Endothelial cell (in vitro differentiated cells): ENCODE measurements around the gene CALB2. TPM values are rescaled to one million over a fixed set of nuclear protein-coding genes. Genes with fewer than 3 reads are reported as not detected.
"Not testable (repeated sequence)": the region's sequence is repeated elsewhere in the genome, so short reads cannot be mapped to it uniquely, and the experiment has no call there.

ENCODE experiments used
- DNase-seq: peaks from one replicate; pipeline ENCODE4 v3.0.0; 2021; ENCODE audit warnings: low spot score
- H3K27ac Mint-ChIP-seq: one replicate; pipeline ENCODE4 v1.8.0; 2021; ENCODE audit warnings: mixed read lengths, inconsistent platforms; ENCODE audit not compliant: unreplicated experiment
- H3K27me3 Mint-ChIP-seq: one replicate; pipeline ENCODE4 v1.8.0; 2021; ENCODE audit warnings: mild to moderate bottlenecking, moderate library complexity, mixed read lengths, inconsistent platforms; ENCODE audit not compliant: unreplicated experiment
- H3K36me3 Mint-ChIP-seq: one replicate; pipeline ENCODE4 v1.8.0; 2021; ENCODE audit warnings: mild to moderate bottlenecking, low read depth, mixed read lengths, inconsistent platforms; ENCODE audit not compliant: unreplicated experiment
- H3K4me1 Mint-ChIP-seq: one replicate; pipeline ENCODE4 v1.8.0; 2021; ENCODE audit warnings: mild to moderate bottlenecking, mixed read lengths, inconsistent platforms; ENCODE audit not compliant: unreplicated experiment
- H3K4me3 Mint-ChIP-seq: one replicate; pipeline ENCODE4 v1.8.0; 2021; ENCODE audit warnings: mild to moderate bottlenecking, mixed read lengths, inconsistent platforms; ENCODE audit not compliant: unreplicated experiment
- H3K9me3 Mint-ChIP-seq: one replicate; pipeline ENCODE4 v1.8.0; 2021; ENCODE audit warnings: mixed read lengths, inconsistent platforms; ENCODE audit not compliant: unreplicated experiment
- long read RNA-seq: library from polyadenylated mRNA; unstranded; transcript quantifications from one replicate; pipeline ENCODE4 v2.0.0, GENCODE V29; 2020; ENCODE audit not compliant: unreplicated experiment
- total RNA-seq: library from RNA; stranded (reverse); fragmentation: NEBNext Ultra II Directional; extraction: Animal tissue kit (Norgen Biotek cat#: 25700); gene quantifications from one replicate; pipeline ENCODE4 v1.2.1, GENCODE V29; 2021; ENCODE audit not compliant: unreplicated experiment
- TF ChIP-seq, protein P1 (sequence below): fragments of 200-600 bp; sonication (generic); IDR thresholded peaks from one replicate; pipeline ENCODE4 v1.5.0; 2021; ENCODE audit warnings: antibody characterized with exemption; ENCODE audit not compliant: unreplicated experiment

The CALB2 gene, protein sequence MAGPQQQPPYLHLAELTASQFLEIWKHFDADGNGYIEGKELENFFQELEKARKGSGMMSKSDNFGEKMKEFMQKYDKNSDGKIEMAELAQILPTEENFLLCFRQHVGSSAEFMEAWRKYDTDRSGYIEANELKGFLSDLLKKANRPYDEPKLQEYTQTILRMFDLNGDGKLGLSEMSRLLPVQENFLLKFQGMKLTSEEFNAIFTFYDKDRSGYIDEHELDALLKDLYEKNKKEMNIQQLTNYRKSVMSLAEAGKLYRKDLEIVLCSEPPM
- 12.9 TPM for total RNA-seq
- long read RNA-seq, transcript CALB2-201 (11 exons, 1,466 nt): major isoform, 8 of 14 reads
- long read RNA-seq, partial matches to known transcripts: 6 of 14 reads
- long read RNA-seq, other reads (novel, unspliced or antisense): 0 of 14 reads

DNA sequence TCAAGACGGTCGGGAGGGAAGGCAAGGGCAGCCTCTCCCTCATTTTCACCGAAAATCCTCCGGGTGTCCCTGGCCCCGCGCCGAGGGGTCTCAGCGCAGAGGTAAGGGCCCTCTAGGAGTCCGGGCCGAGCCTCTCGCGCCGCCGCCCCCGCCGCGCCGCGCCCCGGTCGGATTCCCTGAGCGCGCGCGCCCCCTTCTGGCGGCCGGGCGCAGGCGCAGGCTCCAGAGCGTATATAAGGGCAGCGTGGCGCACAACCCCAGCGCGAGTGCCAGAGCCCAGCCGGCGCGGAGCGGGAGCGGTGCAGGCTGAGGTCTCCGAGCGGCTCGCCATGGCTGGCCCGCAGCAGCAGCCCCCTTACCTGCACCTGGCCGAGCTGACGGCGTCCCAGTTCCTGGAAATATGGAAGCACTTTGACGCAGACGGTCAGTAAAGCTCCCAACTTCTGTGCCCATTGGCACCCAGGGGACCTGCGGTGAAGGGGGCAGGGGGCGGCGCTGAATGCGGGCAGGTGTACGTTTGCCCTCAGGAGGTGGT is at the start of gene CALB2:
Gene CALB2, plus strand, starts transcription at position 260 of the 535 bp plus-strand sequence. Its CDS starts 70 bp downstream, at position 330.
- Mint-ChIP-seq H3K27me3 (peaks cover 4% of the 10 kb centered on the region), H3K9me3 (no peaks in the 10 kb centered on the region), H3K36me3 (no peaks in the 10 kb centered on the region), H3K4me3 (no peak within 1 kb of the TSS), H3K27ac (no peak within 1 kb of the TSS), H3K4me1 (no peaks in the 10 kb centered on the region)
- TF ChIP-seq, protein P1, sequence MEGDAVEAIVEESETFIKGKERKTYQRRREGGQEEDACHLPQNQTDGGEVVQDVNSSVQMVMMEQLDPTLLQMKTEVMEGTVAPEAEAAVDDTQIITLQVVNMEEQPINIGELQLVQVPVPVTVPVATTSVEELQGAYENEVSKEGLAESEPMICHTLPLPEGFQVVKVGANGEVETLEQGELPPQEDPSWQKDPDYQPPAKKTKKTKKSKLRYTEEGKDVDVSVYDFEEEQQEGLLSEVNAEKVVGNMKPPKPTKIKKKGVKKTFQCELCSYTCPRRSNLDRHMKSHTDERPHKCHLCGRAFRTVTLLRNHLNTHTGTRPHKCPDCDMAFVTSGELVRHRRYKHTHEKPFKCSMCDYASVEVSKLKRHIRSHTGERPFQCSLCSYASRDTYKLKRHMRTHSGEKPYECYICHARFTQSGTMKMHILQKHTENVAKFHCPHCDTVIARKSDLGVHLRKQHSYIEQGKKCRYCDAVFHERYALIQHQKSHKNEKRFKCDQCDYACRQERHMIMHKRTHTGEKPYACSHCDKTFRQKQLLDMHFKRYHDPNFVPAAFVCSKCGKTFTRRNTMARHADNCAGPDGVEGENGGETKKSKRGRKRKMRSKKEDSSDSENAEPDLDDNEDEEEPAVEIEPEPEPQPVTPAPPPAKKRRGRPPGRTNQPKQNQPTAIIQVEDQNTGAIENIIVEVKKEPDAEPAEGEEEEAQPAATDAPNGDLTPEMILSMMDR: peak; percentile 100
- DNase-seq: peak; percentile 89

DNA sequence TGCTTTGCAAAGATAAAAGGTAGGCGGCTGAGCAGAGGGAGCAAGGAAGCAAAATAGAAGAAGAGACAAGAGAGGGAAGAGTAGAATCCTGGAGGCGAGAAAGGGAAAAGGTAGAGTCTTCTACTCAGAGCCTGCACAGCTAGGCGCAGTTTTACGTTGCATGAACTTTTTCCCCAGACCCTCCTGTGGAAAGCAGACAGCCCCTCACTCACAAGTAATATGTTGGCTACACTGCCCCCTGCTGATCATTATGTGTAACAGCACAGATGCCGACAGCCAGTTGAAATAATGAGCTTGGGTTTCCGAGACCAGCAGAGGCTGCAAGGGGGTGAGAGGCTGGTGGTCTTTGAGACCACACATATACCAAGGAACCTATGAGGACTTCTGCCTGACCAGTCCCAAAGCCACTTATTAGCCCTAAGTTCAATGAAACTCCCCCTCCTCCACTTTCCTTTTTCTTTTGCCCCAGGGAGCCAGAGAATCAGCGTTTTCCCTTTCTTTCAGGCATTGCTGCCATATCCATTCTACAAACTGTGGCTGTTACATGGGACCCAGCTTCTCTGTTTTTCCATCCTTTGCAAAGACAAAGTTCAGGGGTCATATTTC is 46.9 kb upstream of the CALB2 start:
- TF ChIP-seq, protein P1: peak; percentile 99
- H3K36me3 Mint-ChIP-seq: no peaks in the 10 kb centered on the region
- H3K4me1 Mint-ChIP-seq: peaks cover 6% of the 10 kb centered on the region
- H3K9me3 Mint-ChIP-seq: no peaks in the 10 kb centered on the region
- peak; percentile 58 for DNase-seq
- no peak overlapping the region for H3K4me3 Mint-ChIP-seq
- H3K27me3 Mint-ChIP-seq: peaks cover 1% of the 10 kb centered on the region
- no peak overlapping the region for H3K27ac Mint-ChIP-seq

DNA sequence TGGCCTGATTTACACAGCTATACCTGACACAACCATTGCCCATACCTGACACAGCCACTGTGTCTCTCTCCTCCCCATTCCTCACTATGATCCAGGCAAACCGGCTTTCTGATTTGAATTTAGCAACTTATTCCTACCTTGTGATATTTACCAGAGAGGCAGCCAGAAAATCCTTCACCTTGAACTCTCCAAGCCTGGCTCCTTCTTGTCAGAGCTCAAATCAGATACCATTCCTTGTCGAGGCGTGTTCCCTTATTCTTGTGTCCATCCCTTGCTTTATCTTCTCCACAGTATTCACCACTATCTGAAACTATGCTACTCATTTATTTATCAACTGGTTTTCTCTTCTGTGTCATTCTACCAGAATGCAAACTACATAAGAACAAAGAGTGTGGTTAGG is 44.9 kb upstream of the CALB2 start:
- not testable (repeated sequence) for H3K4me3 Mint-ChIP-seq, DNase-seq, H3K4me1 Mint-ChIP-seq, H3K27me3 Mint-ChIP-seq, H3K27ac Mint-ChIP-seq, H3K9me3 Mint-ChIP-seq, H3K36me3 Mint-ChIP-seq

DNA sequence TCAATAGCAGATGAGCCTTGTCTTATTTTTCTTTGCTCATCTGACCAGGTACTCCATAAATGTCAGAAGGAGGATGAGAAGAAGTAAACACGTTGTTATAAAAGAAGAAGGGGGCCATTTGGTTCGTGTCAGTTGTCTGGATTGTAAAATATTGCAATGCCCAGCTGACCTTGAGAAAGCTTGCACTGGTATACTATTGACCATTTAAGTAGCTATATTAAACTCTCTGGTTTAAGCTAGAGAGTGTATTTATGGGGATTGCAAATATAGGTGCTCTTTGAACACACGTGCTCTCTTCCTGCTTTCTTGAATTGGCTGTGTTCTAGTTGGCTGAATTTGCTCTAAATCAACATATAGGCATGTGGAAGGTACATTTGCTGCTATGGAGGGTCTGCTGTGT is 43.3 kb upstream of the CALB2 start:
- TF ChIP-seq, protein P1: no peak
- H3K4me1 Mint-ChIP-seq: peaks cover 6% of the 10 kb centered on the region
- H3K36me3 Mint-ChIP-seq: no peaks in the 10 kb centered on the region
- H3K9me3 Mint-ChIP-seq: no peaks in the 10 kb centered on the region
- H3K27me3 Mint-ChIP-seq: no peaks in the 10 kb centered on the region
- no peak overlapping the region for H3K27ac Mint-ChIP-seq
- H3K4me3 Mint-ChIP-seq: no peak overlapping the region
- no peak for DNase-seq

DNA sequence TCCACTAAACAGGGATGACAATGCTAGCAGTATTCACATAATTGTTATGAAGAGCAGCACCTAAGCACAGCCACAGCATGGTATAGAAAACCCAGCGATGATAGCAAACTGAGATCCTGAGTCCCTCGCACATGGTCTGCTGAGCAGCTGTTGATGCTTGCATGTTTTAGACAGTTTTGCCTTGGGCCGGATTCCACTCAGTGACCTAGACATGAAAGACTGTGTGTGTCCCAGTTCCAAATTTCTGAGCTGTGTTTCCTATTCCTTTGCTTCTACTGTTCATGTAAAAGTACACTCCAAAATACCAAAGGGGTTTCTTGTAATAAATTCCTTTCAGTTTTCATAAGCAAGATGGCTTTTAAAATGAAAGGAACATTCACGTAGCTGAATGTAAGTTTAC is 38.5 kb upstream of the CALB2 start:
- no peak for DNase-seq
- H3K9me3 Mint-ChIP-seq: no peaks in the 10 kb centered on the region
- H3K36me3 Mint-ChIP-seq: no peaks in the 10 kb centered on the region
- H3K4me3 Mint-ChIP-seq: no peak overlapping the region
- H3K27ac Mint-ChIP-seq: no peak overlapping the region
- H3K4me1 Mint-ChIP-seq: no peaks in the 10 kb centered on the region
- H3K27me3 Mint-ChIP-seq: no peaks in the 10 kb centered on the region
- TF ChIP-seq, protein P1: no peak
